Heart left ventricle (tissue), 16 donors: Measurements from ENCODE around the gene RAB30. TPM values are rescaled to one million over a fixed set of nuclear protein-coding genes. Genes with fewer than 3 reads are reported as not detected.
A peak's percentile ranks its signal among the peaks of the same experiment; 100 is the strongest.
"Not testable (repeated sequence)": the region's sequence is repeated elsewhere in the genome, so short reads cannot be mapped to it uniquely, and the experiment has no call there.

Source experiments
- ATAC-seq, 4 donors: fragments of 200-7000 bp; cut with Tn5 transposase; one replicate each; pipeline ENCODE4 v1.9.1; 2020 to 2022; ENCODE audit warnings: moderate library complexity in 4 of 4, mild to moderate bottlenecking in 3 of 4, moderate number of reproducible peaks in 1 of 4
- DNase-seq, 5 donors: peaks; one replicate each; pipeline ENCODE4 v3.0.0-alpha.2; 2020
- H3K27ac ChIP-seq, 12 donors: fragments of 200-600 bp; sonication (generic) in 4 of 12; one replicate each; pipeline versions ENCODE4 v1.5.0 to v1.8.0; 2016 to 2022; ENCODE audit warnings: mild to moderate bottlenecking in 2 of 12
- H3K27me3 ChIP-seq, 9 donors: fragments of 200-600 bp; sonication (generic) in 2 of 9; one replicate each; pipeline versions ENCODE4 v1.5.1 to v1.8.0; 2016 to 2022; ENCODE audit warnings: mild to moderate bottlenecking in 3 of 9
- H3K36me3 ChIP-seq, 9 donors: fragments of 200-600 bp; sonication (generic) in 2 of 9; one replicate each; pipeline versions ENCODE4 v1.5.0 to v1.8.0; 2018 to 2022; ENCODE audit warnings: mild to moderate bottlenecking in 2 of 9
- H3K4me1 ChIP-seq, 12 donors: fragments of 200-600 bp; sonication (generic) in 4 of 12; one replicate each; pipeline versions ENCODE4 v1.5.0 to v1.8.0; 2016 to 2022; ENCODE audit warnings: mild to moderate bottlenecking in 3 of 12
- H3K4me3 ChIP-seq, 12 donors: fragments of 200-600 bp; sonication (generic) in 4 of 12; one replicate each; pipeline versions ENCODE4 v1.5.0 to v1.8.0; 2017 to 2022; ENCODE audit warnings: mild to moderate bottlenecking in 9 of 12, moderate library complexity in 4 of 12
- H3K9me3 ChIP-seq, 12 donors: fragments of 200-600 bp; sonication (generic) in 4 of 12; one replicate each; pipeline versions ENCODE4 v1.5.0 to v1.8.0; 2016 to 2022; ENCODE audit warnings: mild to moderate bottlenecking in 1 of 12
- CTCF ChIP-seq, 12 donors: fragments of 200-600 bp; sonication (generic) in 4 of 12; IDR thresholded peaks; one replicate each; pipeline versions ENCODE4 v1.5.0 to v1.8.0; 2018 to 2022; ENCODE audit warnings: antibody characterized with exemption in 12 of 12, mild to moderate bottlenecking in 5 of 12
- POLR2A ChIP-seq, 2 donors: fragments of 450-650 bp; IDR thresholded peaks; one replicate each; pipeline ENCODE4 v1.6.1; 2017; ENCODE audit warnings: antibody characterized with exemption in 2 of 2, mild to moderate bottlenecking in 2 of 2, moderate library complexity in 2 of 2
- WGBS, 4 donors: extraction: QIAGEN DNeasy Blood & Tissue Kit in 2 of 4; methylation state at CpG; one replicate each; pipeline versions ENCODE4 v1.1.5 to v1.1.7; 2013 to 2018; 5-methylcytosine and 5-hydroxymethylcytosine counted together
- intact Hi-C, 10 donors: fragments of 100-400 bp; cut with DNase I; formaldehyde crosslinking; loops; one replicate each; pipeline versions ENCODE4 v1.11.1 to v1.14.2; 2022
- polyA plus RNA-seq, 2 donors: library from polyadenylated mRNA; stranded (reverse); fragments of 200-250 nt; gene quantifications; one replicate each; pipeline ENCODE4 v1.2.3, GENCODE V29; 2013
- total RNA-seq, 9 donors: library from RNA; depleted of rRNA in 2 of 9; stranded (reverse); fragments of >200 nt in 2 of 9; fragmentation: NEBNext Ultra II Directional in 3 of 9; extraction: Animal tissue kit (Norgen Biotek cat#: 25700) in 3 of 9; gene quantifications; one replicate each; pipeline versions ENCODE4 v1.1.0 to v1.2.4, GENCODE V29; 2016 to 2023
- donor health status: ischemic (EF 13 %, LVEDD 7.1; RV severe dilation, severe dysfunction).
- donor health status: healthy with polysubstance abuse.
- donor health status: DM: no; HTN: yes; CAD: no.
- donor health status: DM: no; HTN: no; CAD: no.
- donor health status: ischemic (EF 25% LVEDD 6.9; RV normal size, moderate dysfunction).
- donor health status: ischemic (EF 25% LVEDD 5.7; RV mildly dilated, moderate dysfunction).
- donor health status: healthy.
- donor health status: DM: yes; HTN: yes; CAD: no.
- donor health status: ischemic (EF 35%, LVEDD 5.7; RV mildly dilated, moderate dysfunction).
- donor health status: nonischemic (EF 11% LVEDD 7.7; RV severe dilation, severe dysfunction).
- donor health status: DM: yes; HTN: yes; CAD: no.
- donor health status: PGD.
- donor health status: ischemic (EF 29% LVEDD 5.4; RV normal size, mild dysfunction).
- donor health status: nonischemic (EF 23%, LVEDD 6.1; RV moderate dilation, normal function).

The RAB30 gene
- total and polyA plus RNA-seq, 11 donors = 4.4 to 28.4 (median 18.8) TPM

DNA sequence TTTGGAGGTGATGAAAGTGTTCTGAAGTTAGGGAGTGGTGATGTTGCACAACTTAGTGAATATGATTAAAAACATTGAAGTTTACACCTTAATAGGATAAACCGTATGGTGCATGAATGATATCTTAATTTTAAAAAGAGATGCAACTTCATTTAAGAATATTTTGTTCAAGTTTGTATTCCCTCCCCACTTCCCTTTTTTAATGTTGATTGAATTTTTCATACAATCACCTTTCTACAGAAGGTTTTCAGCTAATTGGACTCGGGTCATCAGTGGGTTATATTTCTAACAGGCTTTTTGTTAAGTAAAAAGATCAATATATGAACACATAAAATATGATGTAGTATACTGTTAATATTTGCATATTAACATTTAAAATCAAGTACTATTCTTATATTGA is 97.6 kb downstream of the RAB30 start:
- intact Hi-C loops = loop anchor here in 1 of 10 donors (5.0 kb wide), 1 partner anchor 98 kb away; the partner anchor contains the start of gene RAB30

GRCh38 chr11:82972103-82972502 is 99.6 kb downstream of the RAB30 start:
- 71 to 89% (median 86%) methylated on average over 1 of the region's 1 CpG for WGBS, 4 donors
- Histone ChIP-seq H3K4me1 (peaks cover 0 to 3% (median 0%) of the 10 kb centered on the region in 12 donors), H3K27ac (no peak overlapping the region), H3K27me3 (no peaks in the 10 kb centered on the region), H3K4me3 (no peak overlapping the region), H3K9me3 (no peaks in the 10 kb centered on the region), H3K36me3 (no peaks in the 10 kb centered on the region)
- no peak for DNase-seq
- no peak for ATAC-seq
- TF ChIP-seq CTCF (IDR thresholded peaks at IDR 0.05) (no peak), POLR2A (IDR thresholded peaks at IDR 0.05) (no peak)
- intact Hi-C loops = loop anchor here in 1 of 10 donors (5.0 kb wide), 1 partner anchor 100 kb away; the partner anchor contains the start of gene RAB30

More for the DNA sequence above, 97.6 kb downstream of the RAB30 start:
- Histone ChIP-seq H3K9me3 (no peaks in the 10 kb centered on the region), H3K4me1 (peaks cover 0 to 14% (median 0%) of the 10 kb centered on the region in 12 donors), H3K27me3 (no peaks in the 10 kb centered on the region), H3K27ac (no peak overlapping the region), H3K4me3 (no peak overlapping the region), H3K36me3 (no peaks in the 10 kb centered on the region)
- ATAC-seq (no peak), DNase-seq (no peak)
- no peak for TF ChIP-seq CTCF (IDR thresholded peaks at IDR 0.05)
- no peak for TF ChIP-seq POLR2A (IDR thresholded peaks at IDR 0.05)
- 92 to 98% (median 95%) methylated on average over 2 of the region's 2 CpGs for WGBS, 4 donors

DNA sequence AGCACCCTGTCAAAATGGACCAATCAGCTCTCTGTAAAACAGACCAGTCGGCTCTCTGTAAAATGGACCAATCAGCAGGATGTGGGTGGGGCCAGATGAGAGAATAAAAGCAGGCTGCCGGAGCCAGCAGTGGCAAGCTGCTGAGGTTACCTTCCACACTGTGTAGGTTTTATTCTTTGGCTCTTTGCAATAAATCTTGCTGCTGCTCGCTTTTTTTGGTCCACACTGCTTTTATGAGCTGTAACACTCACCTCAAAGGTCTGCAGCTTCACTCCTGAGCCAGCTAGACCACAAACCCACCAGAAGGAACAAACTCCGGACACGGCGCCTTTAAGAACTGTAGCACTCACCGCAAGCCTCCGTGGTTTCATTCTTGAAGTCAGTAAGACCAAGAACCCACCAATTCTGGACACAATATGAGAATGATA is 100.2 kb downstream of the RAB30 start:
- not testable (repeated sequence) for ATAC-seq, H3K27ac ChIP-seq, DNase-seq, H3K9me3 ChIP-seq, H3K4me1 ChIP-seq, H3K27me3 ChIP-seq, H3K36me3 ChIP-seq
- WGBS, 4 donors = 82 to 93% (median 87%) methylated on average over 8 of the region's 8 CpGs
- intact Hi-C loops = loop anchor here in 1 of 10 donors (5.0 kb wide), 1 partner anchor 101 kb away; the partner anchor contains the start of gene RAB30
- peak overlapping the region in 1 of 12 donors; percentile 13 for H3K4me3 ChIP-seq

GRCh38 chr11:82970507-82971083 is 101.1 kb downstream of the RAB30 start:
- not testable (repeated sequence) for H3K9me3 ChIP-seq, H3K36me3 ChIP-seq, H3K27me3 ChIP-seq, H3K27ac ChIP-seq, H3K4me1 ChIP-seq
- WGBS, 4 donors = 84 to 92% (median 85%) methylated on average over 25 to 60 of the region's 60 CpGs
- DNase-seq = peak in 1 of 5 donors; percentile 25
- peak overlapping the region in 2 of 12 donors; percentile 26 to 27 for H3K4me3 ChIP-seq
- intact Hi-C loops = loop anchor here in 1 of 10 donors (5.0 kb wide), 1 partner anchor 102 kb away; the partner anchor contains the start of gene RAB30
- ATAC-seq = peak in 1 of 4 donors; percentile 42

DNA sequence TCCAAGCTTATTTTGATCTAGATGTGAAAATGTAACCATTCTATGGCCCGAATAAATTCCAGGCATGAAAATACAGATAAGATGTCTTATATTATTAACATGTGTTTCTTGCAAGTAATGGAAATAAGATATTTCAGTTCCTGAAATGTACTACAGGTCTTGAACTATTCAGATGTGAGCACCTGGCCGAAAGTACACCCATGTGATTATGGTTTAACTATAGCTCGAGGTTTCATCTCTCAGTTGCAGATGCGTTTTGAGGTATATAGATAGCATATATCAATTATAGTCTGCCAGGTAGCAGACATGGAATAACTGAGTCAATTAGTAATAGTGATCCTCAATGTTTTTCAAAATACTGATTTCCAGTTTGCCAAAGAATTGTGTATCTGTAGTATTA is 101.9 kb downstream of the RAB30 start:
- no peak for DNase-seq
- H3K27me3 ChIP-seq = no peaks in the 10 kb centered on the region
- H3K9me3 ChIP-seq = no peaks in the 10 kb centered on the region
- H3K27ac ChIP-seq = no peak overlapping the region
- H3K4me1 ChIP-seq = no peaks in the 10 kb centered on the region
- H3K36me3 ChIP-seq = no peaks in the 10 kb centered on the region
- intact Hi-C loops = loop anchor here in 1 of 10 donors (5.0 kb wide), 1 partner anchor 102 kb away; the partner anchor contains the start of gene RAB30
- ATAC-seq = no peak
- WGBS, 4 donors = 90 to 94% (median 91%) methylated on average over 4 of the region's 4 CpGs
- TF ChIP-seq CTCF (IDR thresholded peaks at IDR 0.05) (no peak), POLR2A (IDR thresholded peaks at IDR 0.05) (no peak)
- no peak overlapping the region for H3K4me3 ChIP-seq
